CD4-positive, CD25-positive, alpha-beta regulatory T cell (primary cell): Measurements from ENCODE around the gene MAGI1. TPM values are rescaled to one million over a fixed set of nuclear protein-coding genes. Genes with fewer than 3 reads are reported as not detected.
"Not testable (repeated sequence)": the region's sequence is repeated elsewhere in the genome, so short reads cannot be mapped to it uniquely, and the experiment has no call there.

ENCODE experiments used
- ATAC-seq, 2 donors: fragments of 150-1000 bp; cut with Tn5 transposase; one replicate each; pipeline ENCODE4 v1.10.0; 2021; ENCODE audit warnings: low read depth in 2 of 2, moderate number of reproducible peaks in 2 of 2, moderate library complexity in 1 of 2
- DNase-seq, 3 donors: peaks; one replicate each; pipeline versions ENCODE4 v3.0.0 to v3.0.0-alpha.2; 2012 to 2022; ENCODE audit warnings: mixed read lengths in 1 of 3
- H3K27ac ChIP-seq: one replicate; pipeline ENCODE4 v1.7.0; 2013; ENCODE audit warnings: mild to moderate bottlenecking, low read length; ENCODE audit not compliant: insufficient read depth, poor library complexity, severe bottlenecking
- H3K27me3 ChIP-seq: one replicate; pipeline ENCODE4 v1.7.0; 2013; ENCODE audit warnings: low read length; ENCODE audit not compliant: control insufficient read depth, insufficient read depth
- H3K36me3 ChIP-seq: one replicate; pipeline ENCODE4 v1.7.0; 2013; ENCODE audit warnings: mild to moderate bottlenecking, low read length, moderate library complexity; ENCODE audit not compliant: control insufficient read depth, insufficient read depth
- H3K4me1 ChIP-seq: 2 replicates; pipeline ENCODE4 v1.7.0; 2013; ENCODE audit warnings: mild to moderate bottlenecking, low read length; ENCODE audit not compliant: insufficient read depth, control insufficient read depth, poor library complexity, severe bottlenecking
- H3K4me3 ChIP-seq: one replicate; pipeline ENCODE4 v1.7.0; 2013; ENCODE audit warnings: low read depth, mild to moderate bottlenecking, low read length, moderate library complexity
- H3K9me3 ChIP-seq, 2 experiments: 1 replicate in 1 of 2; 2 replicates in 1 of 2; pipeline ENCODE4 v1.7.0; 2013; ENCODE audit warnings: low read length in 2 of 2, mild to moderate bottlenecking in 1 of 2, moderate library complexity in 1 of 2; ENCODE audit not compliant: control insufficient read depth in 2 of 2
- H3K27ac Mint-ChIP-seq, 3 donors: one replicate each; pipeline ENCODE4 v1.8.0; 2020 to 2022; ENCODE audit warnings: mild to moderate bottlenecking in 3 of 3, mixed read lengths in 3 of 3, moderate library complexity in 2 of 3
- H3K27me3 Mint-ChIP-seq: one replicate; pipeline ENCODE4 v1.8.0; 2022; ENCODE audit warnings: mild to moderate bottlenecking, mixed read lengths
- H3K36me3 Mint-ChIP-seq: one replicate; pipeline ENCODE4 v1.8.0; 2020; ENCODE audit warnings: mixed read lengths
- H3K4me1 Mint-ChIP-seq, 4 donors: one replicate each; pipeline ENCODE4 v1.8.0; 2020 to 2022; ENCODE audit warnings: mixed read lengths in 4 of 4, mild to moderate bottlenecking in 1 of 4
- H3K4me3 Mint-ChIP-seq, 4 donors: one replicate each; pipeline ENCODE4 v1.8.0; 2020 to 2022; ENCODE audit warnings: mild to moderate bottlenecking in 4 of 4, mixed read lengths in 4 of 4, moderate library complexity in 3 of 4
- H3K9me3 Mint-ChIP-seq, 7 donors: one replicate each; pipeline ENCODE4 v1.8.0; 2020 to 2022; ENCODE audit warnings: mixed read lengths in 7 of 7, mild to moderate bottlenecking in 3 of 7, moderate library complexity in 2 of 7
- polyA plus RNA-seq, 4 donors: library from polyadenylated mRNA; unstranded; fragments of 300-500 nt; fragmentation: Illumina TruSeq; gene quantifications; one replicate each; pipeline ENCODE4 v1.2.3, GENCODE V29; 2021
- total RNA-seq: library from RNA; stranded (reverse); gene quantifications from one replicate; pipeline ENCODE4 v1.2.3, GENCODE V29; 2022

MAGI1 gene
- total and polyA plus RNA-seq, 5 donors from 2014 or later = 0.10 to 0.44 (median 0.19) TPM; not detected in 1

DNA sequence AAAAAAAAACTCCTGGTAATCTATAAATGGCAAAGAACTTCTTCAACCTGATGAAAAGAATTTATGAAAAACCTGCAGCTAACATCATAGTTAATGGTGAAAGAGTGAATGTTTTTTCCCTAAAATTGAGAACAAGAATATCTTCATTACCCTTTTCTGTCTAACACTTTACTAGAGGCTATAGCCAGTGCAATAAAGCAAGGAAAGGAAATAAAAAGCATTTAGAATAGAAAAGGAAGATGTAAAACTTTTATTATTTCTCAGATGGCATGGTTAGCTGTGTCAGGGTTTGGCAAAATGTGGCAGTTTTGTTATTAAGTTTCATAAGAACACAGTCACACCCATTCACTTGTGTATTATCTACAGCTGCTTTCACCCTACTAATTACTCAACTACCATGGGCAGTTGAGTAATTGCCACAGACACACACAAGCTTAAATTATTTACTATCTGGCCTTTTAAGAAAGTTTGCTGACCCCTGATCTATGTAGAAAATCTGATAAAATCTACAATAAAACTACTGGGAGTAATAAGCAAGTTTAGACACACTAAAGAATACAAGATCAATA, 465.1 kb downstream of the MAGI1 start:
- no peak for DNase-seq

DNA sequence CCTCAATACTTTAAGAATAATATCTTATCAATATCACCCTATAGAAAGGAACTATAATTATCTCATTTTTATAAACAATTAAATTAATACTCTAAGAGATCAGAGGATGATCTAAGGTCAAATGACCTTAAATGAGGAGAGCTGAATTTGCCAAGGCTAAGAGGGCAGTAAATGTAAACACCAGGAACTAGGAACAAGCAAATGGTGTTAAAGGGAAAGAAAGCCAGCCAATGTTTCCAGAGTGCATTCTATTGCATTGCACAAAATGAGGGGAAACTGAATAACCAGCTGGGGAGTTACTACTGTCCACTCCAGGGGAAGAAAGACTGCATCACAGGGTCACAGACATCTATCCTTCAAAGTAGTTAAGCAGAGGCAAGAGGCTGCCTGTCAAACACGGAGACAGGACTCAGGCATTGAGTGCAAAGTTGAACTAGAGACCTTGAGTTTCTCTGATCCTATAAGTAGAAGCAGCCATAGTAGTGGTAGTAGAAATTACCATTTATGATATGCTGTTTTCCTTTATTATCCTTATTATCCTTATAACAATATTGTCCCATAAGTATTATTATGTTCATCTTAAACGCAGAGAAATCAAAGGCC, 466.4 kb downstream of the MAGI1 start:
- H3K27me3 Mint-ChIP-seq = no peaks in the 10 kb centered on the region
- no peaks in the 10 kb centered on the region for H3K36me3 Mint-ChIP-seq
- Histone ChIP-seq H3K4me1 (no peaks in the 10 kb centered on the region), H3K4me3 (no peak overlapping the region), H3K27ac (no peak overlapping the region), H3K9me3 (no peaks in the 10 kb centered on the region), H3K27me3 (no peaks in the 10 kb centered on the region), H3K36me3 (no peaks in the 10 kb centered on the region)
- no peak overlapping the region for H3K4me3 Mint-ChIP-seq
- H3K27ac Mint-ChIP-seq = no peak overlapping the region
- no peaks in the 10 kb centered on the region for H3K4me1 Mint-ChIP-seq
- H3K9me3 Mint-ChIP-seq = peaks cover 0 to 3% (median 0%) of the 10 kb centered on the region in 7 donors
- no peak for DNase-seq
- no peak for ATAC-seq

More for the DNA sequence above, 465.1 kb downstream of the MAGI1 start:
- Mint-ChIP-seq H3K4me3 (no peak overlapping the region), H3K9me3 (peaks cover 0 to 5% (median 1%) of the 10 kb centered on the region in 7 donors), H3K27ac (no peak overlapping the region), H3K4me1 (no peaks in the 10 kb centered on the region), H3K27me3 (no peaks in the 10 kb centered on the region), H3K36me3 (no peaks in the 10 kb centered on the region)
- H3K4me3 ChIP-seq = no peak overlapping the region
- H3K4me1 ChIP-seq = no peaks in the 10 kb centered on the region
- H3K27ac ChIP-seq = no peak overlapping the region
- no peak for ATAC-seq
- H3K36me3 ChIP-seq = no peaks in the 10 kb centered on the region
- H3K9me3 ChIP-seq = no peaks in the 10 kb centered on the region
- no peaks in the 10 kb centered on the region for H3K27me3 ChIP-seq

DNA sequence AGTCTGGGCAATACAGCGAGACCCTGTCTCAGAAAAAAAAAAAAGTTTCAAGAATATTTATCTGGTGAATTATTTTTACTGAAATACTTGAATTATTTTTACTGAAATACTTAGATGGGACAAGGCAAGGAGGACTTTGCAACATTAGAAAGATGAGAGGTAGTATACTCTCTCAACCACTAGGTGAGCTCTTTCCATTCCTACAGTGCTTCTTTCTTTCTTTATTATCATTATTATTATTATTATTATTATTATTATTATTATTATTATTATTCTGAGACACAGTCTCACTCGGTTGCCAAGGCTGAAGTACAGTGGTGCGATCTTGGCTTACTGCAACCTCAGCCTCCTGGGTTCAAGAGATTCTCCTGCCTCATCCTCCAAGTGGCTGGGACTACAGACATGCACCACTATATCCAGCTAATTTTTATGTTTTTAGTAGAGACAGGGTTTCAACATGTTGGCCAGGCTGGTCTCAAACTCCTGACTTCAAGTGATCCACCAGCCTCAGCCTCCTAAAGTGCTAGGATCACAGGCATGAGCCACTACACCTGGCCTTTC, 468.8 kb downstream of the MAGI1 start:
- Mint-ChIP-seq H3K4me3 (no peak overlapping the region), H3K4me1 (no peaks in the 10 kb centered on the region), H3K36me3 (no peaks in the 10 kb centered on the region), H3K27ac (no peak overlapping the region), H3K9me3 (peaks cover 0 to 3% (median 0%) of the 10 kb centered on the region in 7 donors), H3K27me3 (no peaks in the 10 kb centered on the region)
- H3K9me3 ChIP-seq = no peaks in the 10 kb centered on the region
- H3K4me1 ChIP-seq = no peaks in the 10 kb centered on the region
- no peaks in the 10 kb centered on the region for H3K27me3 ChIP-seq
- DNase-seq (no peak), ATAC-seq (no peak)
- no peak overlapping the region for H3K4me3 ChIP-seq
- H3K36me3 ChIP-seq = no peaks in the 10 kb centered on the region
- no peak overlapping the region for H3K27ac ChIP-seq

DNA sequence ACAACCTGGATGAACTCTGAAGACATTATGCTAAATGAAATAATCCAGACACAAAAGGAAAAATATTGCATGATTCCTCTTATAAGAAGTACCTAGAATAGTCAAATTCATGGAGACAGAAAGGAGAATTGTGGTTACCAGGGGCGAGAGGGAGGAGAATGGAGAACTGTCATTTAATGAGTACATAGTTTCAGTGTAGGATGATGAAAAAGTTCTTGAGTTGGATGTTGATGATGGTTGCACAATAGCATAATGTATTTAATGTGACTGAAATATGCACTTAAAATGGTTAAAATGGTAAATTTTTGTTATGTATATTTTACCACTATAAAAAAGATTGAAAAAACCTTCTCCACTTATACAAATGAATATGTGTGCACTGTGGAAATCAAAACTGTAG, 469.6 kb downstream of the MAGI1 start:
- Mint-ChIP-seq H3K27ac (no peak overlapping the region), H3K9me3 (peaks cover 0 to 1% (median 0%) of the 10 kb centered on the region in 7 donors), H3K36me3 (no peaks in the 10 kb centered on the region), H3K4me1 (no peaks in the 10 kb centered on the region), H3K27me3 (no peaks in the 10 kb centered on the region), H3K4me3 (no peak overlapping the region)
- H3K36me3 ChIP-seq = no peaks in the 10 kb centered on the region
- no peaks in the 10 kb centered on the region for H3K4me1 ChIP-seq
- no peak overlapping the region for H3K4me3 ChIP-seq
- no peaks in the 10 kb centered on the region for H3K27me3 ChIP-seq
- no peak overlapping the region for H3K27ac ChIP-seq
- ATAC-seq = no peak
- no peaks in the 10 kb centered on the region for H3K9me3 ChIP-seq
- no peak for DNase-seq

DNA sequence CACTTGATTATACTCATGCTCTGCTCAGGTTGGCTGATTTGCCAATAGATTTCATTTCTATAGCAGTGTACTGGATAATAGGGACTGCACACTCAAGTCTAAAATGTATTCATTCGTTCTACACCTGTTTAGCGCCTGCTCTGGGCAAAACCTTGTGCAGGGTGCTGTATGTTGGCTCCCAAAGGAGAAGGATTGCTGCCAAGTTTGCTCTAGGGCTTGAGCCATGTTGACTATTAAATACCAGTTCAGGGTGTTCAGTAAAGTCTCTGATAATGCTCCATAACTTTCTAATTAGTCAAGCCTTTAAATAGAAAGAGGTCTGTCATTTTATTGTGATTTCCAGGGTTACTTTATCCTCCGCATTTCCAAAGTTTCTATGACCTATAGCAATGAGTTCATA, 470.2 kb downstream of the MAGI1 start:
- Histone ChIP-seq H3K4me3 (no peak overlapping the region), H3K27ac (no peak overlapping the region), H3K36me3 (no peaks in the 10 kb centered on the region), H3K27me3 (no peaks in the 10 kb centered on the region), H3K9me3 (no peaks in the 10 kb centered on the region), H3K4me1 (no peaks in the 10 kb centered on the region)
- H3K27me3 Mint-ChIP-seq = no peaks in the 10 kb centered on the region
- ATAC-seq (no peak), DNase-seq (no peak)
- H3K9me3 Mint-ChIP-seq = peaks cover 0 to 1% (median 0%) of the 10 kb centered on the region in 7 donors
- H3K36me3 Mint-ChIP-seq = no peaks in the 10 kb centered on the region
- H3K4me3 Mint-ChIP-seq = no peak overlapping the region
- H3K27ac Mint-ChIP-seq = no peak overlapping the region
- H3K4me1 Mint-ChIP-seq = no peaks in the 10 kb centered on the region

DNA sequence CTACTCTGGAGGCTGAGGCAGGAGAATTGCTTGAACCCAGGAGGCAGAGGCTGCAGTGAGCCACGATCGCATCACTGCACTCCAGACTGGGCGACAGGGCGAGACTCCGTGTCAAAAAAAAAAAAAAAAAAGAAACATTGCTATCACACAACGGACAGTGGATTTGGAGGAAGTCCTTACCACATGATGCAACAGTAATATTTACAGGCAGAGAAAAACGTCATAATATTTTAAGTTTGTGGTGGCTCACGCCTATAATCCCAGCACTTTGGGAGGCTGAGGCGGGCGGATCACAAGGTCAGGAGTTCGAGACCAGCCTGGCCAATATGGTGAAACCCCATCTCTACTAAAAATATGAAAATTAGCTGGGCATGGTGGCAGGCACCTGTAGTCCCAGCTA, 473.0 kb downstream of the MAGI1 start:
- H3K9me3 ChIP-seq, DNase-seq, ATAC-seq: not testable (repeated sequence)

DNA sequence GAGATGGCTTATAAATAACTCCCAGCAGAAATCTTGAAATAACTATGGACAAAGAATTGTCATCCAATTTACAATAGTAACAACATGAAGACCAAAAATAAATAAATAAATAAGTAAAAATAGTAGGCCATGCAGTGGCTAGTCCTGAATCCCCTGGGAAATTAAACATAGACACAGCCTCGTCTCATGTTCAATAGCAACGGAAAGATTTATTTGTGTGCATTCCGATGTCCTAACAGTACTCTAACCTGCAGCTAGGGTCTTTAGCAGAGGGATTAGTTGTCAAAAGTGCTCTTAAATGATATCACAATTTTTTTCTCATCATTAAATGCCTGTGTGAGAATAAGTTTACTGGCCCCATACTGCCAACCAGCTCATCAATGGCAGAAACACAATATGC, 474.2 kb downstream of the MAGI1 start:
- Mint-ChIP-seq H3K4me3 (no peak overlapping the region), H3K36me3 (no peaks in the 10 kb centered on the region), H3K9me3 (peaks cover 0 to 2% (median 0%) of the 10 kb centered on the region in 7 donors), H3K4me1 (no peaks in the 10 kb centered on the region), H3K27me3 (no peaks in the 10 kb centered on the region), H3K27ac (no peak overlapping the region)
- Histone ChIP-seq H3K27me3 (no peaks in the 10 kb centered on the region), H3K27ac (no peak overlapping the region), H3K4me3 (no peak overlapping the region), H3K9me3 (no peaks in the 10 kb centered on the region), H3K36me3 (no peaks in the 10 kb centered on the region), H3K4me1 (no peaks in the 10 kb centered on the region)
- no peak for DNase-seq
- no peak for ATAC-seq

More for the DNA sequence above, 473.0 kb downstream of the MAGI1 start:
- not testable (repeated sequence) for H3K27ac Mint-ChIP-seq, H3K4me3 ChIP-seq, H3K36me3 Mint-ChIP-seq, H3K36me3 ChIP-seq, H3K9me3 Mint-ChIP-seq, H3K27me3 Mint-ChIP-seq, H3K4me1 Mint-ChIP-seq, H3K27me3 ChIP-seq, H3K27ac ChIP-seq, H3K4me3 Mint-ChIP-seq, H3K4me1 ChIP-seq

DNA sequence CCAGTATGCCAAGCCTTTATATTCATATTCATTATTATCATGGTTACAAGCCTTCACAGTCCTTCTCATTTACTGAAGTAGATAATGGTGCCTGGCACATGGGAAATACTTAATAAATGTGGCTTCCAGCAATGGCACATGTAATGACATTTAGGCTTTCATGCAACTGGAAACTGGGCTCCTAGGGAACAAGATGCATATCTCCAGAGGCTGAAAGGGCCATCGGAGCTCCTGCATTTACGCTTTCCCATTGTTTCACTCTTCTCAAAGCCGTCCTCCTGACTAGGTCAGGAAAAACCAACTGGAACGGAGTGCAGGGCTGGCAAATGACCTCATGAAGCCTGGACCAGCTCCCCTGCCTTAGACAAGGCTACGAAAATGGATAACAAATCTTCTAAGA, 474.9 kb downstream of the MAGI1 start:
- no peak overlapping the region for H3K4me3 ChIP-seq
- H3K36me3 Mint-ChIP-seq = no peaks in the 10 kb centered on the region
- peaks cover 1% of the 10 kb centered on the region for H3K27me3 Mint-ChIP-seq
- peaks cover 0 to 4% (median 0%) of the 10 kb centered on the region in 7 donors for H3K9me3 Mint-ChIP-seq
- H3K4me3 Mint-ChIP-seq = no peak overlapping the region
- H3K4me1 ChIP-seq = no peaks in the 10 kb centered on the region
- H3K27ac Mint-ChIP-seq = no peak overlapping the region
- no peak for DNase-seq
- no peaks in the 10 kb centered on the region for H3K36me3 ChIP-seq
- H3K27me3 ChIP-seq = no peaks in the 10 kb centered on the region
- H3K9me3 ChIP-seq = no peaks in the 10 kb centered on the region
- no peak overlapping the region for H3K27ac ChIP-seq
- ATAC-seq = no peak
- H3K4me1 Mint-ChIP-seq = no peaks in the 10 kb centered on the region
